Ramos (cell line): Measurements from ENCODE around the gene TIMM10B.

Experiments used
- in situ Hi-C: fragments of 300-500 bp; cut with MboI; formaldehyde crosslinking; loops from one replicate; pipeline ENCODE4 v1.14.3; 2022; ENCODE audit warnings: low sequenced_read_pairs; ENCODE audit not compliant: unreplicated experiment

TIMM10B gene

DNA sequence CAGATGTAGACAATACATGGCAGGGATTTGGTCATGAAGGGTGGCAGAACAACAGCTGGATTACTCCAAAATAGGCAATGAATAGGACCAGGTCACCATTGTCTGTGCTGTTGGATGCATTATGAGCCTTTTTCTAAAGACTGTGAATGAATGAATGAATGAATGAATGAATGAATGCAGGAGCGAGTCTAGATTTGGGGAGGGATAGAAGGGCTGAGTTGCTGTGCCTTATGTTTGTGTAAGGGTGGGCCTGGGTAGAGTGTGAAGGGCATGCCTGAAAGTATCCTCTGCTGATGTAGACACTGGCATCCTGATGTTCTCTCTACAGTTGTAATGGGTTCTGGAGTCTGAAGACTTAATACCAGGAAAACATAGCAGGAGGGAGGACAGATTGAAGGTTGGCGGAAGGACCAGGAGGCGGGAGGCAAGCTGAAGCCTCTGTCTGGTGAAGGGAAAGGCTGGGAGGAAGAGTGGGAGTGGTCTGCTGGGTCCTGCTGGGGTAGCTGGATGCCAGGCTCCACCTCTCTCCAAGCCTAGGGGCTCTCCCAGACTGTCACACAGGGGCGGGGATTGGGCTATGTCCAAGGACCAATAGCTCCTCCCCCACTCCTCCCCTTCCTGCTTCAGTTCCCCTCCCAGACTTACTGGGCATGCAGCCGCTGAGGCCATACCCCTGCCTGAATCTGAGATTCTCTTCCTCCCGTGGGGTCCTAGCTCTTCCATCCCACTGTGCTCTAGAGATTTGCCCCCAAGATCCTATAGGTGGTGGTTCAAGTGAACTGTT is 12.4 kb upstream of the TIMM10B start:
- in situ Hi-C loops = no loop called here

DNA sequence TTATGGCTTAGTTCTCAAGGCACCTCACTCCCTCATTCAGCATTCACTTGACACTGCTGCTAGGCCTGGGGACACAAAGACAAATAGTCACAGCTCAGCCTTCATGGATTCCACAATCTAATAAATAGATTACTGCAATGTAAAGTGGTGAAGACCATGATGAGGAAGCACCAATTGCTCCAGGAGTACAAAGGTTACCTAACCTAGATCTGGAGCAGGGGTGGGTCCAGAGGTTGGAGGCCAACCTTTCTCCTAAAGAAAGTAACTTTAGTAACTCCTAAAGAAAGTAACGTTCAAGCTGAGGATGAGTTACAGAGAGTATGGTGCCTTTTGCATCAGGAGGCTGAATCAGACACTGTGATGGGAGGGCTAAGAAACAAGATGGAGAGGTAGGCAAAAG is 11.7 kb upstream of the TIMM10B start:
- in situ Hi-C loops = no loop called here

- in situ Hi-C loops = no loop called here
Measured at GRCh38 chr11:6472934-6473333, 8.4 kb upstream of the TIMM10B start.

- in situ Hi-C loops = no loop called here
Measured at GRCh38 chr11:6473451-6474412, 7.6 kb upstream of the TIMM10B start, which contains the start of gene TRIM3. TSS of gene TRIM3 (minus strand) at chr11:6473941. CDS start at chr11:6465695, 8,246 bp downstream.

GRCh38 chr11:6474413-6474792 is 6.9 kb upstream of the TIMM10B start:
- in situ Hi-C loops = no loop called here

- in situ Hi-C loops = no loop called here
Measured at GRCh38 chr11:6474806-6475500, 6.3 kb upstream of the TIMM10B start.

DNA sequence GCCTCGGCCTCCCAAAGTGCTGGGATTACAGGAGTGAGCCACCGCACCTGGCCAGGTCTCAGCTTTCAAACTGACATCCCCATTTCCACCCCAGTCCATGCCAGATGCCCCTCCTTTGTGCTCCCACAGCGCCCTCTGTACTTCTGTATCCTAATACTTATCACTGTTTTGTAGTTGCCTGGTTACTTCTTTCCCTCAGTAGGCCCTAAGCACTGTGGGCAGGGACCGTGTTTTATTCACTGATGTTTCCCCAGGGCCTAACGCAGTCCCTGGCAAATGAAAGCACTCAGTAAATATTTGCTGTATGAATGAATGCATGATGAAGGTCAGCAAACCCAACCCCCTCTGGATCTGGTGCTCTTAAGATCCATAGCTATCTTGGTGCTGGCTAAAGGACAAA is 5.4 kb upstream of the TIMM10B start:
- in situ Hi-C loops = no loop called here

DNA sequence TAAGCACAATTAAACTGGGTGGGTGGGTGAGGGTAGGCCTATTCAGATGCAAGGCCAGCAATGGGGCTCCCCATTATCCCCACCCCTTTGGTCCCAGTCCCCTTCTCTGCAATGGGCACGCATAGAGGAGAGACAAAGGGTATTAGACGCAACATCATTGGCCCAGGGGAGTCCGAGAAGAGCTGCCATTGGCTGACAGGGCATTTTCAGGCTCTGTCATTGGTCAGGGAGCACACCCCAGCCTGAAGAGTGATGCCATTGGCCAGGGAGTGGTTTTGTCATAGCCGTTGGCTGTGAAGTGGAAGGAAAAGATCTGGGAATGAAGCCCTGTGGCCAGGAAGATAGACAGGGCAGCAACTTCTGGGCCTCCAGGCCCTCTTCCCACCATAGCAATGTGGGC is 4.7 kb upstream of the TIMM10B start:
- in situ Hi-C loops = no loop called here

GRCh38 chr11:6480299-6480914 is 894 bp upstream of the TIMM10B start:
- in situ Hi-C loops = no loop called here

GRCh38 chr11:6481924-6482275 is 599 bp downstream of the TIMM10B start:
- in situ Hi-C loops = no loop called here

GRCh38 chr11:6482441-6482840 is 1.1 kb downstream of the TIMM10B start:
- in situ Hi-C loops = no loop called here

DNA sequence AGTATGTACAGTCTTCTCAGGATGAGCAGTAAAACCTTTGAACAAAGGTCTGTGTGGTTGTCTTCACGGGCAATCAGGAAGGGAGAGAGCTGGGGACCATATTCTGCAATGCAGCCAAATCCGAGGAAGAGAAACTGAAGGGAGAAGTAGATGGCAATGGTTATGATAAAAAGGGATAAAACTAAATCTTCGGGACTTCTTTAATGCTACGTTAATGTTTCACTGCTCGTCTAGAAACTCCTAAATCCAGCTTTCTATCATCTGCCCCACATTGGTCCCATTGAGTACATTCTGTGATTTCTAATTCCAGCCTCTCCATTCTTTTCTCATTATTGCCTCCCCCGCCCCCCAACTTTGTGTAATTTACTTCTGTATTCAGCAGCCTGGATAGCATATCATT is 1.7 kb downstream of the TIMM10B start:
- in situ Hi-C loops = no loop called here

DNA sequence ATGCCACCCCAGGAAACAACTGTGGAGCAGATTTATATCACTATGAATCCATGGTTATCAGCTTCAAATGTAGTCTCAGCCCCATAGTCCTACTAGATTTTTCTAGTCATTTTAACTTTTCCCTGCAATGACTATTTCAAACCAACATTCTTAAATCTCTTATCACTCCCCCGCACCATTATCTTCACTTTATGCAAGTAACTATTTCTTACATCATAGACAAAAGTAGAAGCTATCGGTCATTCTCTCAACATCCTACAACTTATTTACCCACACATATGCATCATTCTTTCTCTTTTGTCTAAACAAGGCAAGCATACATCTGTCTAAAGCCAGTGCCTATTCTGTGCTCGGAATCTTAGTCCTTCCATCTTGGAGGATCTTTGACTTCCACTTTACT is 4.4 kb downstream of the TIMM10B start:
- in situ Hi-C loops = no loop called here

DNA sequence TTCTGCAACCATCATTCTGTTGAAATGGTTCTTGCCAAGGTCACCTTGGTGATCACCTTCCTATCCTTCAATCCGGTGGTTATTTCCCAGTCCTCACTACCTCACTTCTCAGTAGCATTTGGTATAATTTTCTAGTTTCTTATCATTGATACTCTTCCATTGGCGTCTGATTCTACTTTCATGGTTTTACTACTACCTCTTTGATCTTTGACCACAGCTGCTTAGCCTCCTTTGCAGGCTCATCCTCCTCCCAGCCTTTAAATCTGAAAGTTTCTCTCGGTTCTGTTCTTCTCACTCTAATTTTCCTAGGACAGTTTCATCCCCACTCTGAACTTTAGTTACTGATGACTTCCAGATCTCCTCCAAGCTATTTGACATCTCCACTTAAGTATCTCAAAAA is 5.0 kb downstream of the TIMM10B start:
- in situ Hi-C loops = no loop called here

DNA sequence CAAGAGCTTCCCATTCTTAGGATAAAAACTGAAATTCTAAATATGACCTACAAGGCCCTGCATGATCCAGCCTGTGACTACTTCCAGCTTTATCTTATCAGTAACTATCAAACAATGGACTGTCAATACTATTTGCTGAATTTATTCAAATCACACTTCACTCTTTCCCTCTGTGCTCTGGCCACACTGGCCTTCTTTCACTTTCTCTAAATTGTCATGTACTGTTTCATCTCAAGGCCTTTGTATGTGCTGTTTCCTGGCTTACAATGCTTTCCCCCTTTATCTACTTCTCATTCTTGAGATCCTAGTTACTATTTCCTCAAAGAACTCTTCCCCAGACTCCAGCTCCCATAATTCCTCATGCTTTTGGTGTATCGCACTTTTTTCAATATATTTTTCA is 5.6 kb downstream of the TIMM10B start:
- in situ Hi-C loops = no loop called here

DNA sequence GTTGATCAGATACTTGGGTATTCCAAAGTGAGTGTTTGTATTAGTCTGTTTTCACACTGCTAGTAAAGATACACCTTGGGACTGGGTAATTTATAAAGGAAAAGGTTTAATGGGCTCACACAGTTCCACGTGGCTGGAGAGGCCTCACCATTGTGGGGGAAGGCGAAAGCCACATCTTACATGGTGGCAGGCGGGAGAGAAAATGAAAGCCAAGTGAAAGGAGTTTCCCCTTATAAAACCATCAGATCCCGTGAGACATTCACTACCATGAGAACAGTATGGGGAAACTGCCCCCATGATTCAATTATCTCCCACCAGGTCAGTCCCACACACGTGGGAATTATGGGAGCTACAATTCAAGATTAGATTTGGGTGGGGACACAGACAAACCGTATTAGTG is 7.0 kb downstream of the TIMM10B start:
- in situ Hi-C loops = no loop called here

DNA sequence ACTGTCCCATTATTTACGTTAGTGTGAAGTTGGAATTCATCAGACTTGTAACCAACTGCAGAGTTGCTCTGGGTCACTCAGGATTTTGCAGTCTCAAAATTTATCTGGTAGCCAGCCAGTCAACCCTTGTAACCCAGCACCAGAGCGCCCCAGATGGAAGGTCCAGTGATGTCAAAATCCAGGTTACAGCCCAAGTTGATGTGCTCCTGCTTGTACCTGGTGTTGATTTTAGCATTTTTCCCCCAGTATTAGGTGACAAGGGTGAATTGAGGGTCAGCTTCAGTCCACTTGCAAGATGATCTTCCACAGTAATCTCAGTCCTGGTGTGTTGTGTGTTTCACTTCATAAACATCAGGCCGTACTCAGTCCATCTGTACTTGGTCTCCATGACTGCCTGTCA is 7.5 kb downstream of the TIMM10B start:
- in situ Hi-C loops = no loop called here

DNA sequence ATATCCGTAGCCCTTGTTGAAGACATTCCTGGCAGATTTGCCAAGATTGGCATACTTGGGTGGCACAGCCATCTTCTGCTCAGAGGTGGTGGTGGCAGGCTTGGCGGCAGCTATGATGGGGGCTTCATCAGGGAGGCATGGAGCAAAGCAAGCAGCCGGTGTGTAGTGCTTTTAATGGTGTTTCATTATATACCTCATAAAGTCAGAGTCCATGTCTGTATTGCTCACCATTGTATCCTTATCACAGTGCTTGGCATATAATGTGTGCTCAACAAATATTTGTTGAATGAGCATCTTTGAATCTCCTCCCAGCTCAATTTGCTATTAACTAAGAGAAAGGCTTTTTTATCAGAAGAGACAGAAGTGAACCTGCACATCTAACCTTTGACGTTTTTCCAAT is 8.0 kb downstream of the TIMM10B start:
- in situ Hi-C loops = no loop called here

DNA sequence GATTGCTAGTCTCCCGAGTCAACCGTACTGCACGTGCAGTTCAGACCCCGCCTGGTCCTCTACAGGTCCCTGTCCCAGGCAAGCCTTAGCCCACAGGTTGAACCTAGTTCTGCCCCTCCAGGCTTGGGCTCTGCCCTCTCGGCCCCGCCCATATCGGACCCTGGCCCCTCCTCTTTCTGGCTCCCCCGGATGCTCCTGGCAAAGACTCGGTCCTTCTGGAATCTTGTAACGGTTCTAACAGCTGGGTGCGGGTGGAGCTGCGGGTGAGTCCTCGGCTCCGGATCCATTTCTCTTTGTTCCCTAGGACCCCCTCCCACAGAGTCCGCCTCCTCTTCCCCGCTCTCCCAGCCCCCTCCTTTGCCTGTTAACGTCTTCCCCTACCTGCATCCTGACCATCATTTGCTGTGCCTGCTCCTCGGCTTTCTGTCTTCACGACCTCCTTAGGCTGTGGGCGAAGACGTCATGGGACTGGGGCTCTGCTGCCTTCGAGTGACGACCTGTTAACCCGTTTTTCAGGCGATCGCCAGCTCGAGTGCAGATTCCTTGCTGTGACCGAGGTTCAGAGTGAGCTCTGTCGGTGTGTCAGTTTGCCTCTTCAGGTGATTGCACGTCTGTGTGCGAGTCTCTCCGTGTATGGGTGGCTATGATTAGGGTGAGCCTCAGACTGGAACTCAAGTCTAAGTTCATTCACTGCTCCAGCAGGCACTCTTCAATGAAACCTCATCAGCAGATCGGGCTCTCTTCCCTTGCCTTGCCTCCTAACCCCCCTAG is 16.0 kb downstream of the TIMM10B start, which contains the start of gene DNHD1:
Gene DNHD1 (plus strand): TSS at position 212 of the 771 bp plus-strand sequence. CDS start 936 bp downstream, outside the sequence.
- in situ Hi-C loops = no loop called here

- in situ Hi-C loops = no loop called here
Measured at GRCh38 chr11:6498121-6498520, 16.8 kb downstream of the TIMM10B start.
